Thymus (tissue), 11 donors: Measurements from ENCODE around the gene HDAC7. TPM values are rescaled to one million over a fixed set of nuclear protein-coding genes. Genes with fewer than 3 reads are reported as not detected.

Source experiments
- DNase-seq, 9 donors: peaks; one replicate each; pipeline ENCODE4 v3.0.0-alpha.2; 2013; ENCODE audit warnings: low spot score in 9 of 9, low read depth in 6 of 9, missing footprints in 1 of 9
- H3K27ac ChIP-seq, 2 donors: one replicate each; pipeline ENCODE4 v1.5.1; 2013; ENCODE audit warnings: control low read depth in 1 of 2, low read depth in 1 of 2, low read length in 1 of 2, mild to moderate bottlenecking in 1 of 2, moderate library complexity in 1 of 2
- H3K27me3 ChIP-seq, 2 donors: one replicate each; pipeline ENCODE4 v1.5.1; 2013; ENCODE audit warnings: low read length in 1 of 2; ENCODE audit not compliant: control insufficient read depth in 2 of 2, insufficient read depth in 1 of 2
- H3K36me3 ChIP-seq, 2 donors: one replicate each; pipeline ENCODE4 v1.5.1; 2013; ENCODE audit warnings: low read length in 1 of 2, mild to moderate bottlenecking in 1 of 2, moderate library complexity in 1 of 2; ENCODE audit not compliant: control insufficient read depth in 2 of 2, insufficient read depth in 2 of 2
- H3K4me1 ChIP-seq, 2 donors: one replicate each; pipeline ENCODE4 v1.5.1; 2013; ENCODE audit warnings: low read length in 2 of 2; ENCODE audit not compliant: control insufficient read depth in 2 of 2, insufficient read depth in 2 of 2
- H3K4me3 ChIP-seq, 2 donors: one replicate each; pipeline ENCODE4 v1.5.1; 2013; ENCODE audit warnings: low read length in 2 of 2, control low read depth in 1 of 2, mild to moderate bottlenecking in 1 of 2
- H3K9me3 ChIP-seq, 2 donors: one replicate each; pipeline ENCODE4 v1.5.1; 2013; ENCODE audit warnings: low read length in 1 of 2, mild to moderate bottlenecking in 1 of 2; ENCODE audit not compliant: control insufficient read depth in 2 of 2, insufficient read depth in 1 of 2
- WGBS: extraction: QIAGEN DNeasy Blood & Tissue Kit; methylation state at CpG from one replicate; pipeline ENCODE4 v1.1.7; 2013; 5-methylcytosine and 5-hydroxymethylcytosine counted together
- polyA plus RNA-seq: library from polyadenylated mRNA; stranded (reverse); fragments of 200-250 nt; gene quantifications from one replicate; pipeline ENCODE4 v1.2.3, GENCODE V29; 2013
- total RNA-seq: library from RNA; stranded (reverse); fragments of 120-200 nt; gene quantifications from one replicate; pipeline ENCODE4 v1.2.4, GENCODE V29; 2013
- donor health status: healthy.

The HDAC7 gene
- total and polyA plus RNA-seq, 2 donors = 67.7 to 130 TPM

GRCh38 chr12:47762850-47763465 lies 56.7 kb downstream of the HDAC7 start:
- DNase-seq = no peak
- 98% methylated on average over 3 of the region's 3 CpGs for WGBS
- Histone ChIP-seq H3K9me3 (no peaks in the 10 kb centered on the region), H3K4me3 (no peak overlapping the region), H3K4me1 (peaks cover 30 to 67% of the 10 kb centered on the region in 2 donors), H3K27me3 (peaks cover 3 to 30% of the 10 kb centered on the region in 2 donors), H3K27ac (no peak overlapping the region), H3K36me3 (no peaks in the 10 kb centered on the region)

- 2% methylated on average over 57 of the region's 57 CpGs for WGBS
- Histone ChIP-seq H3K36me3 (no peaks in the 10 kb centered on the region), H3K27me3 (peaks cover 3 to 32% of the 10 kb centered on the region in 2 donors), H3K4me3 (peak within 1 kb of the TSS; percentile 45 to 57), H3K9me3 (no peaks in the 10 kb centered on the region), H3K4me1 (peaks cover 25 to 62% of the 10 kb centered on the region in 2 donors), H3K27ac (peak within 1 kb of the TSS in 1 of 2 donors; percentile 46)
- DNase-seq = peak in 1 of 9 donors; percentile 65
Measured at GRCh38 chr12:47758834-47759690, 60.6 kb downstream of the HDAC7 start, which contains the start of gene RAPGEF3. TSS of gene RAPGEF3 (minus strand) at chr12:47758880. CDS start at chr12:47758556, 324 bp downstream.

GRCh38 chr12:47758584-47758833 lies 61.2 kb downstream of the HDAC7 start:
- Histone ChIP-seq H3K36me3 (no peaks in the 10 kb centered on the region), H3K27me3 (peaks cover 3 to 32% of the 10 kb centered on the region in 2 donors), H3K9me3 (no peaks in the 10 kb centered on the region), H3K4me1 (peaks cover 25 to 56% of the 10 kb centered on the region in 2 donors), H3K4me3 (peak overlapping the region; percentile 45 to 57), H3K27ac (peak overlapping the region in 1 of 2 donors; percentile 4)
- 2% methylated on average over 10 of the region's 10 CpGs for WGBS
- DNase-seq = no peak

- H3K36me3 ChIP-seq = no peaks in the 10 kb centered on the region
- 58% methylated on average over 20 of the region's 20 CpGs for WGBS
- peaks cover 25 to 52% of the 10 kb centered on the region in 2 donors for H3K4me1 ChIP-seq
- H3K27ac ChIP-seq = no peak overlapping the region
- no peaks in the 10 kb centered on the region for H3K9me3 ChIP-seq
- peak overlapping the region; percentile 45 to 57 for H3K4me3 ChIP-seq
- H3K27me3 ChIP-seq = peaks cover 3 to 28% of the 10 kb centered on the region in 2 donors
- peak in 1 of 9 donors; percentile 46 for DNase-seq
Measured at GRCh38 chr12:47757840-47758583, 61.7 kb downstream of the HDAC7 start.

- peaks cover 25 to 52% of the 10 kb centered on the region in 2 donors for H3K4me1 ChIP-seq
- no peaks in the 10 kb centered on the region for H3K36me3 ChIP-seq
- peaks cover 3 to 28% of the 10 kb centered on the region in 2 donors for H3K27me3 ChIP-seq
- 67% methylated on average over 7 of the region's 7 CpGs for WGBS
- no peak for DNase-seq
- no peak overlapping the region for H3K4me3 ChIP-seq
- H3K27ac ChIP-seq = no peak overlapping the region
- no peaks in the 10 kb centered on the region for H3K9me3 ChIP-seq
Measured at GRCh38 chr12:47757364-47757839, 62.3 kb downstream of the HDAC7 start.

- DNase-seq = no peak
- Histone ChIP-seq H3K4me1 (peaks cover 25 to 49% of the 10 kb centered on the region in 2 donors), H3K4me3 (no peak overlapping the region), H3K27me3 (peaks cover 3 to 28% of the 10 kb centered on the region in 2 donors), H3K27ac (no peak overlapping the region), H3K36me3 (no peaks in the 10 kb centered on the region), H3K9me3 (no peaks in the 10 kb centered on the region)
- WGBS = 95% methylated on average over 12 of the region's 12 CpGs
Measured at GRCh38 chr12:47755655-47756562, 63.8 kb downstream of the HDAC7 start.

GRCh38 chr12:47754881-47755280 lies 64.8 kb downstream of the HDAC7 start:
- H3K4me1 ChIP-seq = peaks cover 25 to 48% of the 10 kb centered on the region in 2 donors
- 91% methylated on average over 3 of the region's 3 CpGs for WGBS

GRCh38 chr12:47754126-47754525 lies 65.6 kb downstream of the HDAC7 start:
- no peak for DNase-seq
- 98% methylated on average over 4 of the region's 4 CpGs for WGBS
- no peak overlapping the region for H3K4me3 ChIP-seq
- H3K27me3 ChIP-seq = peaks cover 0 to 18% of the 10 kb centered on the region in 2 donors
- H3K27ac ChIP-seq = no peak overlapping the region
- H3K4me1 ChIP-seq = peaks cover 20 to 40% of the 10 kb centered on the region in 2 donors
- H3K9me3 ChIP-seq = no peaks in the 10 kb centered on the region
- no peaks in the 10 kb centered on the region for H3K36me3 ChIP-seq

More at GRCh38 chr12:47754881-47755280, 64.8 kb downstream of the HDAC7 start:
- no peak overlapping the region for H3K27ac ChIP-seq
- no peak for DNase-seq
- H3K36me3 ChIP-seq = no peaks in the 10 kb centered on the region
- peaks cover 3 to 23% of the 10 kb centered on the region in 2 donors for H3K27me3 ChIP-seq
- no peak overlapping the region for H3K4me3 ChIP-seq
- no peaks in the 10 kb centered on the region for H3K9me3 ChIP-seq
